Calu3 (cell line): ENCODE data around the gene GPR153. TPM values are rescaled to one million over a fixed set of nuclear protein-coding genes. Genes with fewer than 3 reads are reported as not detected.

Source experiments
- BruUV-seq: library from RNA; stranded (reverse); fragments of 400-500 nt; replicated peaks from 2 replicates; lab custom pipeline; 2021; lab: Mats Ljungman, UMichigan
- CTCF ChIA-PET: fragments of 300-600 bp; sonication (Branson Sonifier 250); formaldehyde crosslinking; loops from one replicate; lab custom pipeline; 2022; ENCODE audit warnings: antibody characterized with exemption; lab: Charles Lee
- DNase-seq: peaks from one replicate; pipeline ENCODE4 v3.0.0; 2022
- H3K27ac Mint-ChIP-seq: one replicate; pipeline ENCODE4 v1.8.0; 2022; ENCODE audit warnings: mixed read lengths; ENCODE audit not compliant: unreplicated experiment
- H3K27me3 Mint-ChIP-seq: one replicate; pipeline ENCODE4 v1.8.0; 2022; ENCODE audit warnings: mixed read lengths; ENCODE audit not compliant: unreplicated experiment
- H3K36me3 Mint-ChIP-seq: one replicate; pipeline ENCODE4 v1.8.0; 2022; ENCODE audit warnings: mild to moderate bottlenecking, moderate library complexity, mixed read lengths; ENCODE audit not compliant: insufficient read depth, unreplicated experiment
- H3K4me1 Mint-ChIP-seq: one replicate; pipeline ENCODE4 v1.8.0; 2022; ENCODE audit warnings: mild to moderate bottlenecking, low read depth, mixed read lengths; ENCODE audit not compliant: unreplicated experiment
- H3K4me3 Mint-ChIP-seq: one replicate; pipeline ENCODE4 v1.8.0; 2022; ENCODE audit warnings: mild to moderate bottlenecking, low read depth, moderate library complexity, mixed read lengths; ENCODE audit not compliant: unreplicated experiment
- H3K9me3 Mint-ChIP-seq: one replicate; pipeline ENCODE4 v1.8.0; 2022; ENCODE audit warnings: low read depth, mixed read lengths; ENCODE audit not compliant: unreplicated experiment
- CTCF ChIP-seq: fragments of 200-600 bp; IDR thresholded peaks from one replicate; pipeline ENCODE4 v1.8.0; 2022; ENCODE audit warnings: antibody characterized with exemption; ENCODE audit not compliant: unreplicated experiment
- intact Hi-C: fragments of 100-400 bp; cut with micrococcal nuclease; formaldehyde crosslinking; loops from one replicate; pipeline ENCODE4 v1.10.0; 2022; ENCODE audit not compliant: unreplicated experiment
- total RNA-seq: library from RNA; stranded (reverse); gene quantifications from 2 replicates; pipeline ENCODE4 v1.2.3, GENCODE V29; 2022

Gene GPR153
- total RNA-seq, 1 experiment from 2014 or later, result 3.7 TPM

GRCh38 chr1:6271554-6271953, 10.7 kb upstream of the GPR153 start:
- DNase-seq, result no peak
- CTCF ChIA-PET, result no interaction called here
- H3K4me1 Mint-ChIP-seq, result no peaks in the 10 kb centered on the region
- intact Hi-C loops, result no loop called here
- H3K9me3 Mint-ChIP-seq, result no peaks in the 10 kb centered on the region
- H3K27me3 Mint-ChIP-seq, result no peaks in the 10 kb centered on the region
- no peaks in the 10 kb centered on the region for H3K36me3 Mint-ChIP-seq
- no peak overlapping the region for H3K27ac Mint-ChIP-seq
- no TSS peak for BruUV-seq
- no peak overlapping the region for H3K4me3 Mint-ChIP-seq
- no peak for TF ChIP-seq CTCF

- no peak overlapping the region for H3K27ac Mint-ChIP-seq
- intact Hi-C loops, result no loop called here
- TF ChIP-seq CTCF, result no peak
- H3K4me1 Mint-ChIP-seq, result no peaks in the 10 kb centered on the region
- no peaks in the 10 kb centered on the region for H3K36me3 Mint-ChIP-seq
- no peak for DNase-seq
- CTCF ChIA-PET, result interaction anchor here (0.6 kb wide), 1 partner anchor 14 kb away, joined by 10 read pairs; no protein-coding TSS in a partner anchor
- H3K27me3 Mint-ChIP-seq, result no peaks in the 10 kb centered on the region
- no peak overlapping the region for H3K4me3 Mint-ChIP-seq
- no TSS peak for BruUV-seq
- no peaks in the 10 kb centered on the region for H3K9me3 Mint-ChIP-seq
Measured at GRCh38 chr1:6271006-6271405, 10.1 kb upstream of the GPR153 start.

GRCh38 chr1:6270401-6270800, 9.5 kb upstream of the GPR153 start:
- intact Hi-C loops, result no loop called here
- DNase-seq, result no peak
- Mint-ChIP-seq H3K27ac (no peak overlapping the region), H3K36me3 (no peaks in the 10 kb centered on the region), H3K4me3 (no peak overlapping the region), H3K9me3 (no peaks in the 10 kb centered on the region), H3K27me3 (no peaks in the 10 kb centered on the region), H3K4me1 (no peaks in the 10 kb centered on the region)
- CTCF ChIA-PET, result interaction anchor here (0.6 kb wide), 1 partner anchor 14 kb away, joined by 10 read pairs; no protein-coding TSS in a partner anchor
- no TSS peak for BruUV-seq
- TF ChIP-seq CTCF, result no peak

- CTCF ChIA-PET, result no interaction called here
- intact Hi-C loops, result no loop called here
- no peak overlapping the region for H3K27ac Mint-ChIP-seq
- no peaks in the 10 kb centered on the region for H3K4me1 Mint-ChIP-seq
- no peak for DNase-seq
- TF ChIP-seq CTCF, result no peak
- H3K27me3 Mint-ChIP-seq, result no peaks in the 10 kb centered on the region
- no TSS peak for BruUV-seq
- no peaks in the 10 kb centered on the region for H3K36me3 Mint-ChIP-seq
- no peak overlapping the region for H3K4me3 Mint-ChIP-seq
- no peaks in the 10 kb centered on the region for H3K9me3 Mint-ChIP-seq
Measured at GRCh38 chr1:6269720-6270400, 9.0 kb upstream of the GPR153 start.
